Keratinocyte (primary cell): ENCODE data around the gene CDH1. TPM values are rescaled to one million over a fixed set of nuclear protein-coding genes. Genes with fewer than 3 reads are reported as not detected.

Source experiments
- DNase-seq: peaks from one replicate; pipeline ENCODE4 v3.0.0-alpha.2; 2011; ENCODE audit warnings: low read depth, missing footprints, low spot score
- FAIRE-seq: peaks from 2 replicates; lab custom pipeline; 2011; peaks lifted over from hg19 to GRCh38; lab: Jason Lieb, UNC
- H2AFZ ChIP-seq: 2 replicates; pipeline ENCODE4 v1.6.0; 2012; ENCODE audit warnings: low read length, control low read depth, inconsistent platforms; ENCODE audit not compliant: control insufficient read depth
- H3K27ac ChIP-seq: 2 replicates; pipeline ENCODE4 v1.5.1; 2011; ENCODE audit warnings: low read length; ENCODE audit not compliant: control insufficient read depth, insufficient read depth
- H3K27me3 ChIP-seq: 3 replicates; pipeline ENCODE4 v1.6.0; 2011; ENCODE audit warnings: low read length; ENCODE audit not compliant: control insufficient read depth, insufficient read depth; ENCODE audit errors: extremely low read depth
- H3K36me3 ChIP-seq, 2 experiments: 2 replicates in 1 of 2; 3 replicates in 1 of 2; pipeline ENCODE4 v1.5.1; 2011; ENCODE audit warnings: low read length in 2 of 2, mild to moderate bottlenecking in 1 of 2; ENCODE audit not compliant: control insufficient read depth in 2 of 2, insufficient read depth in 2 of 2; ENCODE audit errors: extremely low read depth in 1 of 2
- H3K4me1 ChIP-seq: 3 replicates; pipeline ENCODE4 v1.5.1; 2011; ENCODE audit warnings: low read length; ENCODE audit not compliant: control insufficient read depth, insufficient read depth; ENCODE audit errors: extremely low read depth
- H3K4me2 ChIP-seq: 3 replicates; pipeline ENCODE4 v1.6.0; 2011; ENCODE audit warnings: low read depth, low read length; ENCODE audit not compliant: control insufficient read depth, insufficient read depth; ENCODE audit errors: extremely low read depth
- H3K4me3 ChIP-seq, 3 experiments: fragments of 200-600 bp in 1 of 3; sonication (generic) in 1 of 3; 2 replicates in 2 of 3; 3 replicates in 1 of 3; pipeline ENCODE4 v1.5.1; 2011 to 2016; ENCODE audit warnings: low read length in 3 of 3, mild to moderate bottlenecking in 3 of 3, control low read depth in 2 of 3, inconsistent platforms in 1 of 3, low read depth in 1 of 3, mixed read lengths in 1 of 3, mixed run types in 1 of 3, moderate library complexity in 1 of 3; ENCODE audit not compliant: control insufficient read depth in 2 of 3, insufficient read depth in 2 of 3; ENCODE audit errors: extremely low read depth in 1 of 3
- H3K79me2 ChIP-seq: 2 replicates; pipeline ENCODE4 v1.6.0; 2012; ENCODE audit warnings: low read length; ENCODE audit not compliant: control insufficient read depth, insufficient read depth
- H3K9ac ChIP-seq: 3 replicates; pipeline ENCODE4 v1.6.0; 2011; ENCODE audit warnings: low read length; ENCODE audit not compliant: control insufficient read depth, insufficient read depth; ENCODE audit errors: extremely low read depth
- H3K9me1 ChIP-seq: 3 replicates; pipeline ENCODE4 v1.6.0; 2011; ENCODE audit warnings: low read length; ENCODE audit not compliant: control insufficient read depth, insufficient read depth; ENCODE audit errors: extremely low read depth
- H3K9me3 ChIP-seq: 2 replicates; pipeline ENCODE4 v1.5.1; 2012; ENCODE audit warnings: low read depth, low read length; ENCODE audit not compliant: control insufficient read depth
- H4K20me1 ChIP-seq: 3 replicates; pipeline ENCODE4 v1.6.0; 2011; ENCODE audit warnings: low read length; ENCODE audit not compliant: control insufficient read depth, insufficient read depth; ENCODE audit errors: extremely low read depth
- CTCF ChIP-seq, 3 experiments: IDR thresholded peaks in 1 of 3; conservative IDR thresholded peaks in 1 of 3; optimal IDR thresholded peaks in 1 of 3; 2 replicates in 2 of 3; 3 replicates in 1 of 3; pipeline versions ENCODE3 to v1.5.1; 2011; ENCODE audit warnings: low read length in 3 of 3, mild to moderate bottlenecking in 3 of 3, moderate library complexity in 2 of 3, control low read depth in 1 of 3, inconsistent platforms in 1 of 3; ENCODE audit not compliant: insufficient read depth in 2 of 3; ENCODE audit errors: extremely low read depth in 1 of 3
- EZH2 ChIP-seq: IDR thresholded peaks from one replicate; pipeline ENCODE4 v1.6.1; 2012; ENCODE audit warnings: inconsistent platforms, mild to moderate bottlenecking, low read length, moderate library complexity
- dilution Hi-C: fragments of 300-500 bp; cut with MboI; formaldehyde crosslinking; loops from one replicate; pipeline ENCODE4 v1.7.0; 2020; ENCODE audit warnings: low sequenced_read_pairs; ENCODE audit not compliant: extremely low pct_ligation_motif_present
- polyA plus RNA-seq, 5 experiments: library from polyadenylated mRNA; depleted of rRNA in 3 of 5; stranded (reverse) in 3 of 5; stranded (forward) in 1 of 5; unstranded in 1 of 5; fragments of >200 nt; gene quantifications; 1 replicate in 1 of 5; 2 replicates in 3 of 5; 3 replicates in 1 of 5; pipeline versions ENCODE4 v1.2.1 to v1.2.3, GENCODE V29; 2011 to 2012; ENCODE audit warnings: missing spikeins in 2 of 5, low read depth in 1 of 5, low replicate concordance in 1 of 5

The CDH1 gene
- polyA plus RNA-seq, 1 donor (not counting 4 experiments of a cell fraction or from before 2014, with no cell fraction given), result 247 TPM

GRCh38 chr16:68757625-68757935 is 20.5 kb downstream of the CDH1 start:
- Histone ChIP-seq H3K9me3 (no peaks in the 10 kb centered on the region), H3K4me2 (peak overlapping the region; percentile 73), H3K36me3 (peaks cover 19 to 20% of the 10 kb centered on the region in 2 experiments), H3K9me1 (peaks cover 2% of the 10 kb centered on the region), H4K20me1 (no peaks in the 10 kb centered on the region), H3K4me1 (peaks cover 84% of the 10 kb centered on the region), H3K27me3 (no peaks in the 10 kb centered on the region), H3K27ac (peak overlapping the region; percentile 99), H3K9ac (peak overlapping the region; percentile 69), H3K79me2 (peaks cover 51% of the 10 kb centered on the region), H3K4me3 (no peak overlapping the region), H2AFZ (no peak overlapping the region)
- TF ChIP-seq CTCF (optimal IDR thresholded peaks at IDR 0.05 in 1 of 3, IDR thresholded peaks at IDR 0.05 in 1 of 3, conservative IDR thresholded peaks at IDR 0.05 in 1 of 3; ENCODE audit: extremely low read depth in 1 of 3, insufficient read depth in 2 of 3, low read length in 3 of 3) (no peak), EZH2 (no peak)
- FAIRE-seq (no peak), DNase-seq (no peak)
- dilution Hi-C loops, result no loop called here

- Histone ChIP-seq H3K27me3 (no peaks in the 10 kb centered on the region), H3K9me3 (no peaks in the 10 kb centered on the region), H3K9ac (no peak overlapping the region), H3K36me3 (peaks cover 20 to 23% of the 10 kb centered on the region in 2 experiments), H3K4me1 (peaks cover 83% of the 10 kb centered on the region), H3K27ac (peak overlapping the region; percentile 80), H2AFZ (no peak overlapping the region), H4K20me1 (no peaks in the 10 kb centered on the region), H3K4me3 (no peak overlapping the region), H3K4me2 (no peak overlapping the region), H3K9me1 (peaks cover 5% of the 10 kb centered on the region), H3K79me2 (peaks cover 60% of the 10 kb centered on the region)
- TF ChIP-seq CTCF (optimal IDR thresholded peaks at IDR 0.05 in 1 of 3, IDR thresholded peaks at IDR 0.05 in 1 of 3, conservative IDR thresholded peaks at IDR 0.05 in 1 of 3; ENCODE audit: extremely low read depth in 1 of 3, insufficient read depth in 2 of 3, low read length in 3 of 3) (no peak), EZH2 (no peak)
- dilution Hi-C loops, result no loop called here
- no peak for FAIRE-seq
- no peak for DNase-seq
These were observed 22.0 kb downstream of the CDH1 start for GRCh38 chr16:68759062-68759461.
